HG03103 (cell line): ENCODE results near the gene SELP.
"Not testable (repeated sequence)": the region's sequence is repeated elsewhere in the genome, so short reads cannot be mapped to it uniquely, and the experiment has no call there.

Source experiments
- ATAC-seq: cut with Tn5 transposase; IDR thresholded peaks from one replicate; pipeline ENCODE4 v1.9.1; 2021; ENCODE audit warnings: low read depth; ENCODE audit not compliant: unreplicated experiment

SELP gene

GRCh38 chr1:169630006-169630405 is at the start of gene SELP:
TSS of gene SELP (minus strand) at chr1:169630124. CDS start at chr1:169630074, 50 bp downstream.
- ATAC-seq = no peak

GRCh38 chr1:169679692-169680091 is 49.8 kb upstream of the SELP start:
- ATAC-seq = no peak

- no peak for ATAC-seq
These were observed 46.1 kb upstream of the SELP start for GRCh38 chr1:169676001-169676400.

DNA sequence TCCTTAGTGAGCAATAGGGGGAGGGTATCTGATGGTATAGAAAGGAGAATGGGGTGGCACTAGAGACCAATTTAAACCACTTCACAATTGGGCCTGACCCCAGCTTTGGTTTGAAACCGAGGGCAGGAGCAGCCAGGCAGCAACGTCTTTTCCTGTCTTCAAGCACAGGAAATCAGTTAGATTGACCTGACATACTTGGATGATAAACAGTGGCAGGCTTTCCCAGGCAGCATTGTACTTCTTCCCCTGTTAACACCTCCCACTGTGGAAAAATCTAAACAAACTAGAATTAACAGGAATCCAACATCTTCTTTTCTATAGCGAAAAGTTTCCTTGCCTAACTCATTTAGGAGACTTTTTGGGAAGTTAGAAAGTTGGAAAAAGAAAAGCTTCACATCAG is 40.9 kb upstream of the SELP start:
- ATAC-seq = no peak

GRCh38 chr1:169670244-169670643 is 40.3 kb upstream of the SELP start:
- not testable (repeated sequence) for ATAC-seq

DNA sequence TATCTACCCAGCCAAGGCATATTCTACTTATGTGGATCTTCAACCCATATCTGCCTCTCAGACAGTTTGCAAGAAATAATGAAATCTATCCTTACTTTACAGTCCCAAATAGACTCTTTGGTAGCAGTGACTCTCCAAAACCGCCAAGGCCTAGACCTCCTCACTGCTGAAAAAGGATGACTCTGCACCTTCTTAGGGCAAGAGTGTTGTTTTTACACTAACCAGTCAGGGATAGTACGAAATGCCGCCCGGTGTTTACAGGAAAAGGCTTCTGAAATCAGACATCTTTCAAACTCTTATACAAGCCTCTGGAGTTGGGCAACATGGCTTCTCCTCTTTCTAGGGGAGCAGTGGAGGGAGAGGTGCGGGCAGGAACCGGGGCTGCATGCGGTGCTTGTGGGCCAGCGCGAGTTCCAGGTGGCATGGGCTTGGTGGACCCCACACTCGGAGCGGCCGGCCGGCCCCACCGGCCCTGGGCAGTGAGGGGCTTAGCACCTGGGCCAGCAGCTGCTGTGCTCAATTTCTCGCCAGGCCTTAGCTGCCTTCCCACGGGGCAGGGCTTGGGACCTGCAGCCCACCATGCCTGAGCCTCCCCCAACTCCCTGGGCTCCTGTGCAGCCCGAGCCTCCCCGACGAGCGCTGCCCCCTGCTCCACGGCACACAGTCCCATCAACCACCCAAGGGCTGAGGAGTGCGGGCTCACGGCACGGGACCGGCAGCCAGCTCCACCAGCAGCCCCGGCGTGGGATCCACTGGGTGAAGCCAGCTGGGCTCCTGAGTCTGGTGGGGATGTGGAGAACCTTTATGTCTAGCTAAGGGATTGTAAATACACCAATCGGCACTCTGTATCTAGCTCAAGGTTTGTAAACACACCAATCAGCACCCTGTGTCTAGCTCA is 38.0 kb upstream of the SELP start:
- not testable (repeated sequence) for ATAC-seq

DNA sequence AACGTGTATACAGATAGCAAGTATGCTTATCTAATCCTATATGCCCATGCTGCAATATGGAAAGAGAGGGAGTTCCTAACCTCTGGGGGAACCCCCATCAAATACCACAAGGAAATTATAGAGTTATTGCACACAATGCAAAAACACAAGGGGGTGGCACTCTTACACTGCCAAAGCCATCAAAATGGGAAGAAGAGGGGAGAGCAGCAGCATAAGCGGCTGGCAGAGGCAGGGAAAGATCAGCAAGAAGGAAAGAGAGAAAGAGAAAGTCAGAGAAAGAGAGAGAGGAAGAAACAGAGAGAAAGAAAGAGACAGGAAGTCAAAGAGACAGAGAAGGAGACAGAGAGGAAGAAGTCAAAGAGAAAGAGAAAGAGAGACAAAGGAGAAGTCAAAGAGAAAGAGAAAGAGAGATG is 37.3 kb upstream of the SELP start:
- peak; percentile 56 for ATAC-seq

- not testable (repeated sequence) for ATAC-seq
These were observed 32.8 kb upstream of the SELP start for GRCh38 chr1:169662680-169663079.

DNA sequence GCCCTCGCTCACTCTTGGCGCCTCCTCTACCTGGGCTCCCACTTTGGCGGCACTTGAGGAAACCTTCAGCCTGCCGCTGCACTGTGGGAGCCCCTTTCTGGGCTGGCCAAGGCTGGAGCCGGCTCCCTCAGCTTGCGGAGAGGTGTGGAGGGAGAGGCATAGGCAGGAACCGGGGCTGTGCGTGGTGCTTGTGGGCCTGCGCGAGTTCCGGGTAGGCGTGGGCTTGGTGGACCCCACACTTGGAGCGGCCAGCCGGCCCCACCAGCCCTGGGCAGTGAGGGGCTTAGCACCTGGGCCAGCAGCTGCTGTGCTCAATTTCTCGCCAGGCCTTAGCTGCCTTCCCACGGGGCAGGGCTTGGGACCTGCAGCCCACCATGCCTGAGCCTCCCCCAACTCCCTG is 31.1 kb upstream of the SELP start:
- ATAC-seq = not testable (repeated sequence)

DNA sequence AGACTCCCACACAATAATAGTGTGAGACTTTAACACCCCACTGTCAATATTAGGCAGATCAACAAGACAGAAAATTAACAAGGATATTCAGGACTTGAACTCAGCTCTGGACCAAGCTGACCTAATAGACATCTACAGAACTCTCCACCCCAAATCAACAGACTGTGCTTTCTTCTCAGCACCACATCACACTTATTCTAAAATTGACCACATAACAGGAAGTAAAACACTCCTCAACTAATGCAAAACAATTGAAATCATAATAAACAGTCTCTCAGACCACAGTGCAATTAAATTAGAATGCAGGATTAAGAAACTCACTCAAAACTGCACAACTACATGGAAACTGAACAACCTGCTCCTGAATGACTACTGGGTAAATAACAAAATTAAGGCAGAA is 28.9 kb upstream of the SELP start:
- ATAC-seq = not testable (repeated sequence)

- no peak for ATAC-seq
These were observed 23.9 kb upstream of the SELP start for GRCh38 chr1:169653873-169654272.

GRCh38 chr1:169651035-169651434 is 21.1 kb upstream of the SELP start:
- ATAC-seq = no peak

DNA sequence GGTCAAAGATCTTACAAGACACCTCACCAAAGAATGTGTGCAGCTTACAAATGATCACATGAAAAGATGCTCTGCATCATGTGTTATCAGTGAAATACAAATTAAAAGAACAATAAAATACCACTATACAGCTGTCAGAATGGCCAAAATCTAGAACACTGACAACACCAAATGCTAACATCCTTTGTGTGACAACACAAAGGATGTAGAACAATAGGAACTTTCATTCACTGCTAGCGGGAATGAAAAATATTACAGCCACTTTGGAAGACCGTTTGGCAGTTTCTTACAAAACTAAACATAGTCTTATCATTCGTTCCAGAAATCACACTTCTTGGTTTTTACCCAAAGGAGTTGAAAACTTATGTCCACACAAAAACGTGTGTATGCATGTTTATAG is 20.6 kb upstream of the SELP start:
- no peak for ATAC-seq

DNA sequence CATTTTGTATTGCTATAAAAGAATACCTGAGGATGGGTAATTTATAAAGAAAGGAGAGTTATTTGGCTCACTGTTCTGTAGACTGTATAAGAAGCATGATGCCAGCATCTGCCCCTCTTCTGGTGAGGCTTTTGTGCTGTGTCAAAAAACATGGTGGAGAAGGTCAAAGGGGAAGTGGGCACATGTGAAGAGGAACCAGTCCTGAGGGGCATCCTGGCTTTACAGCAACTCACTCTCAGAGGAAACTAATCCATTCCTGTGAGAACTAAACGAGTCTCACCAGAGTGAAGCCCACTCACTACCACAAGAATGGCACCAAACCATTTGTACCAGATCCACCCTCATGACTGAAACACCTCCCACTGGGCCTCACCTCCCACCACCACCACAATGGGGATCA is 18.8 kb upstream of the SELP start:
- ATAC-seq = no peak

DNA sequence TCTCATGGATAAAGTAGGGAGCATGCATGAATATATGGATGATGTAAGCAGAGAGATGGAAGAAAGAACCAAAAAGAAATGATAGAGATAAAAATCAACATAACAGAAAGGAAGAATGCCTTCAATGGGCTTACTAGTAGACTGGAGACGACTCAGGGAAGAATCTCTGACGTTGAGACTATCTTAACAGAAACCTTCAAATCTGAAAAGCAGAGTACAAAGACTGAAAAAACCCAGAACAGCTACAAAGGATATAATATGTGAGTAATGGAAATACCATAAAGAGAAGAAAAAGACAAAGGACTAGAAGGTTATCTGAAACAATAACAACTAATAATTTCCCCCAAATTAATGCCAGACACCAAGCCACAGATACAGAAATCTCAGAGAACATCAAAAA is 18.3 kb upstream of the SELP start:
- ATAC-seq = no peak

DNA sequence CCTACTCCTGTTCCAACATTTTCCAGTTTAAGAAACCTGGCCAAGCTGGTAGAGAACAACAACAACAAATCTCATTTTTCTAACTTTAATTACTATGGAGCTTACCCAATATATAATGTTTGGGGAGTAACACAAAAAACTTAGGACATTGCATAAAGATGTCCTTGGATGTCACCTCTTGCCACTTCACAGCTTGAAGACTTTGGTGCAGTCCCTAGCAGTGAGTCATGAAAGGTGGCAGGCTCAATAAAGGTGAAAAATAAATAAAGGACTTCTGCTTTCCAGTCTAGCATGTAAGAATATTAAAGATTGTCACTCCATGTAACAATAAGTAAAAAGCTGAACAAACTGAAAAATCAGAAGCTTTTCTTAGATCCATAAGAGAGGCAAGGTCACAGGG is 17.6 kb upstream of the SELP start:
- no peak for ATAC-seq

- ATAC-seq = no peak
These were observed 14.4 kb upstream of the SELP start for GRCh38 chr1:169644297-169644696.

- ATAC-seq = no peak
These were observed 5.0 kb upstream of the SELP start for GRCh38 chr1:169634877-169635276.

DNA sequence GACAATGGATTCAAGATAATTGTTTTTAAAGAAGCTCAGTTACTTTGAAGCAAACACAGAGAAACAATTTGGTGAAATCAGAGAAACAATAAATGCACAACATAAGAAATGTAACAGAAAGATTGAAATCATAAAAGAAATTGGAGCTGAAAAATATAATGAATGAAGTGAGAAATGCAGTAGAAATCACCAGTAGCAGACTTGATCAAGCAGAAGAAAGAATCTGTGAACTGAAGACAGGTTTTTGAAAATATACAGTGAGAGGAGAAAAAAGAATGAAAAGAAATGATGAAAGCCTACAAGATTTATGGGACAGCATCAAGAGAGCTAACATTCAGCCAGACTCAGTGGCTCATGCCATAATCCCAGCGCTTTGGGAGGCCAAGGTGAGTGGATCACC is 4.2 kb upstream of the SELP start:
- ATAC-seq = no peak

DNA sequence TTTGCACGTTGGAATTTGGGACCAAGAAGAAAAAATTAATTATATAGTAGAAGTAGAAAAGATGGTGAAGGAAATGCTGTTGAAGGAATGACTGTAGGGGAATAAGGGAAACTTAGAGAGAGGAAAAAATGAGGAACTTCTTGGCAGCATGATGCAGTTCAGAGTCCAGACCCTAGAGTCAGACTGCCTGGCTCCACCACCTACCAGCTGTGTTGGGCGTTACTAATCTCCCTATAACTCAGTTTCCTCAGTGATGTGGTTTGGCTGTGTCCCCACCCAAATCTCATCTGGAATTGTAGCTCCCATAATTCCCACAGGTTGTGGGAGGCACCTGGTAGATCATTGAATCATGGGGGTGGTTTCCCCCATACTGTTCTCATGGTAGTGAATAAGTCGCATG is 1.3 kb upstream of the SELP start:
- ATAC-seq = no peak

GRCh38 chr1:169624912-169625311 is 5.0 kb downstream of the SELP start:
- ATAC-seq = no peak

- no peak for ATAC-seq
These were observed 5.8 kb downstream of the SELP start for GRCh38 chr1:169624122-169624521.
